CD4-positive, alpha-beta T cell treated with Interleukin-4 for 4 hours (primary cell): Measurements from ENCODE around the gene OSBPL9.

Source experiments
- DNase-seq: peaks from one replicate; pipeline ENCODE4 v3.0.0-alpha.2; 2020

The OSBPL9 gene

DNA sequence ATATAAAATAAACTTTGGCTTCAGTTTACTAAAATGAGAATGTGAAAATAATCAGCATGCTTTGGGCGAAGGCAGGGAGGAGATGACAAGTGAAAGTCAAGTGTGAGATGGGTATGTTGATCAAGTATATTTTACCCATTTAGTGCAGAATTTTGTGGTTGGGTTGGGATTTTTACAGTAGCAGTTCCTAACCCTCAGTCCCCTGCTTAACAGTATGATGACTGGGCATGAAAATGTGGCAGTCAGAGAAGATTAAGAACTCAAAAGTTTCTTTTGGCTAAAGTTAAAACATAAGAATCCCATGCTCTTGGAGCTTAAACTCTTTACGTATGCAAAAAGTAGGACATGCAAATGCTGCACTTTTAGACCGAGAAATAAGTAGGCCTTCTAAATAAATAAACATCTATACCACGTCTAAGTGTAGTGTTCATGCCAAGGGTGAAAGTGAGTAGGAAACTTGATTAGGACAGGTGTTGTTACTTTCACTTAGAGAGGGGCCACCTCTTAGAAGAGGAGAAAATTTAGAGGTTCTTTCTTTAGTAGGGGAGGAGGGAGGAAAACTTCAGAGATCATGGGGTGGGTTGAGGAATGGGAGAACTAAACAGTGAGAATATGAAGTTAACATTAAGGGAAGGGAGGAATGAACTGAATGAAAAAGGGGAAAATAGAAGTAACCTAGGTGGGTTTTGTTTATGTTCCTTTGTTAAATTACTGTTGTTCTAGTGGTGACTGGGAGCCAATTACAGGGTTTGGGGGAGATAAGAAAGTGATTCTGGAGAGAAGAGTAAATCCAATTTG lies 127.8 kb downstream of the OSBPL9 start:
- no peak for DNase-seq

DNA sequence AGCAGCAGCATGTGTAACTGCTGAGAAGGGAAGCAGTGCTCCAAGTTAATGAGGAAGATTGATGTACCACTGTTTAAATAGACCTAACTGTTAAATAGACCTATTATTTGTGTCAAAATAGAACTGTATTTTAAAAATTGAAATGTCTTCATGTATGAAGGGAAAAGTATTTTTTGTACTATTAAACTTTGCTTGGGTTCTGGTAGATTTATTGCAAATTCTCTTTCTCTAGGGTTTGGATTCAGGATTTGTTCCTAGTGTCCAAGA lies 128.3 kb downstream of the OSBPL9 start:
- no peak for DNase-seq

DNA sequence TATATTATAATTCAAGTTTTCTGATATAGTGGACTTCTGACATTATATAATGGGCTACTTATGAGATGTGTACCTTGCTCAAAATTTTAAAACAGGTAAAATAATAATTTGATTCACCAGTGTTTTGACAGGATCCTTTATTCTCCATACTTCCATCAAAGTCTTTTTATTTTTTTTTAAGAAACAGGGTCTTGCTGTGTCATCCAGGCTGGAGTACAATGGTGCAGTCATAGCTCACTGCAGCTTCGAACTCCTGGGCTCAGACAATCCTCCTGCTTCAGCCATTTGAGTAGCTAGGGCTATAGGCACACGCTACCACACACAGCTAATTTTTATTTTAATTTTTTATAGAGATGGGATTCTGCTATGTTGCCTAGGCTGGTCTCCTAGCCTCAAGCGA lies 132.3 kb downstream of the OSBPL9 start:
- DNase-seq, result no peak

DNA sequence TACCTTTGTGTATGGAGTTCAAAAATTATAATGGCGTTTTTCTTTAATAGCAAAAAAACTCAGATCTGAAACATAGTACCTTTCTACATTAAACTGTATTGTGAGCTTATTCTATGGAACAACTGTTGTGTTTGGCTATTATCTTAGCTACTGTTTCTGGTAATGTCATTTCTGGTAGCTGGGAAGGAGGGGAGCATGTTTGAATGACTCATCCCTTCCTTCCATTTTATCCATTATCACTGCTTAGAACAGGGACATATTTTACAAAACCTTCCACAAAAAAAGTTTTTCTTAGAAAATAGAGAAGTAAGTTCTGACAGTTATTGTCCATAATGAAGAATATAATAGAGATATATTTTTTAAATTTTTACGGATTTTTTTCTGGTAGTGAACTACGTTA lies 133.3 kb downstream of the OSBPL9 start:
- DNase-seq, result no peak

DNA sequence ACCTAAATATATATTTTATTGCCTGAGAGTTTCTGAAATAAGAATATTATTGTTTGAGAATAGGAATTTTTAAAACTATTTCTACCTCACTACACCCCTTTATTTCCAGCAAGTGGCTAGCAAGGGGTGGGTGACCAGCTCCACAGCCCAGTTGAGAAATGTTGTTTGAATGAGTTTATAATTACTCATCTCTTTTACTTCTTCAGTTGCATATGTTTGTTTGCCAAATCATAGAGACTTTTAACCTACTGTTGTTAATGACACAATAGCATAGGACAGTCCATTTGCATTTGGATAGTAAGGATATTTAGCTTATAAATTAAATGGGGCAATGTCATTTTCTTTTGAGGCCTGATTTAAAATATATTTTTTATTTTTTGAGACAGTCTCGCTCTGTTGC lies 133.8 kb downstream of the OSBPL9 start:
- DNase-seq, result no peak

DNA sequence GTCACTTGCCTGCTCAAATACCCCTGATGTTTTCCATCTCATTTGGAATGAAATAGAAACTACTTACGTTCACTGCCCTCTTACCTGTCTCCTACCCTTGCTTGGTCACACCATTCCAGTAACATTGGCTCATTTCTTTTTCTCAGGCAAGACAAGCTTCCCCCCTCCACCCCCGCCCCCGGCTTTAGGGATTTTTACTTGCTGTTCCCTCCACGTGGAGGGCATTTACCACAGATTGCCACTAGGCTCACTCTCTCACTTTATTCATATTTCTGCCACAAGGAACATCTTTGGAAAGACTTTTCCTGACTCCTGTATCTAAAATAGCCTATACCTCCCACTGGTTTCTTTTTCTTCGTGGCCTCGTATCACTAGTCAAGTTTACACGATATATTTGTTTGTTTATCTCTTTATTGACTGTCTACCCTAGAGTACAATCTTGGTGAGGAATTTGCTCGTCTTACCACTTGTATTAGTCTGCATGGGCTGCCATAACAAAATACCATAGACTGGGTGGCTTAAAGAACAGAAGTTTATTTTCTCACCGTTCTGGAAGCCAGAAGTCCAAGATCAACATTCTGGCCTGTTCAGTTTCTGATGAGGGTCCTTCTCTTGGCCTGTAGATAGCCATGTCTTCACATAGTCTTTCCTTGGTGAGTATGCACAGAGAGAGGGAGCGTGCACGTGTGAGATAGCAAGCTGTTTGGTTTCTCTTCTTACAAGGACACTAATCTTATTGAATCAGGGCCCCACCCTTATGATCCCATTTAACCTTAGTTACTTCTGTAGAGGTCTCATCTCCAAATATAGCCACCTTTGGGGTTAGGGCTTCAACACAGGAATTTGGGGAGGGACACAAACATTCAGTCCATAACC lies 135.4 kb downstream of the OSBPL9 start:
- DNase-seq, result no peak

DNA sequence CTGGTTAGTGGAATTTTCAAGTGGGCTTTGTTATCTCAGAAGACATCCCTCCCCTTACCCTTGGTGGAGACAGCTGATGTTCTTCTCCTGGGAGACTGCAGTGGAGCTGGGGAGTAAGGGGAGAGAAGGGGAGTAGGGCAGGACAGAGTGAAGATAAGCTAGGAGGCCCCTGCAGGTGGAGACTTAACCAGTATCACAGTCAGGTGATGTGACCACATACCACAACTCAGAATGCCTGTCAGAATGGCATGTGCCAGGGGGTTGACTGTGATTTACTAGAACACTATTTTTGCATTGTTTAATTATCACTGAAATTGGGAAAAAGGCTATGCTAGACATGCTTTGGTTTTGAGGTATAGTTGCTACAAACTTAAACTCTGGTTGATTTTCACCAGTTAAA lies 137.1 kb downstream of the OSBPL9 start:
- DNase-seq, result no peak

DNA sequence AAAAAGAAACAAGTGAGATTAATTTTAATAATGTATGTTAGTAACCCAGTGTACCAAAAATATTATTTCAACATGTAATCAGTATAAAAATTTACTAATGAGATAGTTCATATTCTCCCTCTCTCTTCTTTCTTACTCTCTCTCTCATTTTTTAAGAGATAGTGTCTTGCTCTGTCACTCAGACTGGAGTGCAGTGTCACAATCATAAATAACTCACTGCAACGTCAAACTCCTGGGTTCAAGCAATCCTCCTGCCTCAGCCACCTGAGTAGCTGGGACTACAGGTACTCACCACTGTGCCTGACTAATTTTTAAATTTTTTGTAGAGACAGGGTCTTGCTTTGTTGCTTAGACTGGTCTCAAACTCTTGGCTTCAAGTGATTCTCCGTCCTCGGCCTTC lies 137.8 kb downstream of the OSBPL9 start:
- no peak for DNase-seq

DNA sequence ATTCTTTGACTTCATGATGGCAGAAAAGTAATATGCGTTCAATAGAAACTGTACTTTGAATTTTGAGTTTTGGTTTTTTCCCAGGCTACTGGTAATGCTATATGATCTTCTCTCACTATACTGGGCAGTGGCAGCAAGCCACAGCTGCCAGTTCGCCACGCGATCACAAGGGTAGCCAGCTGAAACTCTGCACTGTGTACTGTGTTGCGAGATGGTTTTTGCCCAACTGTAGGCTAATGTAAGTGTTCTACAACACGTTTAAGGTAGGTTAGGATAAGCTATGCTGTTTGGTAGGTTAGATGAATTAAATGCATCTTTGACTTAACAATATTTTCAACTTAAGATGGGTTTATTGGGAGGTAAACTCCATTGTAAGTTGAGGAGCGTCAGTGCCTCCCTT lies 138.5 kb downstream of the OSBPL9 start:
- no peak for DNase-seq

DNA sequence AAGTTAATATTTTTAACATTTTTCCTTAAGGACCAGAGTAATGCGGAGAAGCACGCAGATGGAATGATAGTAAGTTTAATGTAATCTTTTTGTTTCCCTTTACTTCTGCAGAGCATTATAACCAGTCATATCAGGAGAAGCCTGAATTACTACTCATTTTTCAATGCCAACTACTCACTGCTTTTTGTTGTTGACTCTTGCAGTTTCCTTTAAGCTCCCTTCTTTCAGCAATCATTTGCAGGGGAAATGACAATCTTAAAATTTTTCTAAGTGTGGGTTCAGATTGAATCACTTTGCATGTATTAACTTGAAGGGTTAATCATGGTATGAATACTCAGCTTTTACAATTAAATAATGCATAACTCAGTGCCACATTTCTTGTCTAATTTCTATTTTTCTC lies 139.4 kb downstream of the OSBPL9 start:
- DNase-seq, result no peak

DNA sequence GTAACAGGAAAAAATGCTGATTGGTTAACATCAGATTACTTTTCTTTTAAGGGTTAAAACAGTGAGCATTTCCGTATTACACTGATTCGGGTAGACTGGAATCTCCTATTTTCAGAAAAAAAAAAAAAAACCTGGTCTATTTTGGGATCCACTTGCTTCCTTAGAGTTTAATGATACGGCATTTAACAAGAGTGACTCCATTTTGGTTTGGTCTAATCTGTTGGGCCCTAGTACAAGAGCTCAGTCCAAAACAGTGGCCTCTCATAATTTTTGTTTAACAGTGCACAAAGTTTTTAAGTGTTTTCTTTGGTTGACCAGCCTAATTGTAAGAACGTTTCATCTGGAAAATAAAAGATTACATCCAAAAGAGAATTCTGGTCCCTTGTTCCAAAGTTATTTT lies 141.4 kb downstream of the OSBPL9 start:
- DNase-seq, result no peak

DNA sequence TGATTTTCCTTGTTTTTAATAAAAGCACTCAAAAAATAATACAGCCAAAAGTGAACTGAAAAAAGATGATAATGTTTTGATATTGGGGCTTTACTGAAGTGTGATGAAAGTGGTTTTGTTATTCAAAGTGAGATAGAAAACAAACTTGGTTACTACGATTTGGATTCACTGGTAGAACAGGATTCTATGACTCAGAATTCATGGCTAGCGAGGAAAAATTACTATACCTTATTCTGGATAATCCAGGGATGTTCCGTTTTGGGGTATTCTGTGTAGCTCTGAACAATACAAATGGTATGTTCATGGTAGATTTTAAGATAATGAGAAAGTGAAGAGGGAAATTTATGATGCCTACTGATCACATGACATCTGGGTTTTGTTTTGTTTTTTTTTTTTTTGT lies 144.0 kb downstream of the OSBPL9 start:
- DNase-seq, result no peak

DNA sequence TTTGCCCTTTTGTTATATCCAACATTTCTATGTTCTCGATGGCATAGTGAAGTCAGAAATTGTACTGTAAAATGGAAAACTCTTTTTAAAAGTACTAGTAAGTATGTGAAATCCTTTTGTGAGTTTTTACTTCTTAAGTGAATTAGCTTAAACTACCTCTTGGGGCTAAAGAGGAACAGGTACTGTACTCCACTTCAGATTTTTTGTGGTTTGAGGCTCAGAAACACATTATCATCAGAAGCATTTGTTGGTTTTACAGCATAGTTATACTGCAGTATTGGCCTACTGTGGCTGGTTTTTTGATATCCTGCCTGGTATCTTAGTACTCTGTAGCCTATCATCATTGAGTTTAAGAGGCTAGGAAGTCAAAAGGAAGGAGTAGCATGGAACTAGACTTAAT lies 144.5 kb downstream of the OSBPL9 start:
- no peak for DNase-seq

DNA sequence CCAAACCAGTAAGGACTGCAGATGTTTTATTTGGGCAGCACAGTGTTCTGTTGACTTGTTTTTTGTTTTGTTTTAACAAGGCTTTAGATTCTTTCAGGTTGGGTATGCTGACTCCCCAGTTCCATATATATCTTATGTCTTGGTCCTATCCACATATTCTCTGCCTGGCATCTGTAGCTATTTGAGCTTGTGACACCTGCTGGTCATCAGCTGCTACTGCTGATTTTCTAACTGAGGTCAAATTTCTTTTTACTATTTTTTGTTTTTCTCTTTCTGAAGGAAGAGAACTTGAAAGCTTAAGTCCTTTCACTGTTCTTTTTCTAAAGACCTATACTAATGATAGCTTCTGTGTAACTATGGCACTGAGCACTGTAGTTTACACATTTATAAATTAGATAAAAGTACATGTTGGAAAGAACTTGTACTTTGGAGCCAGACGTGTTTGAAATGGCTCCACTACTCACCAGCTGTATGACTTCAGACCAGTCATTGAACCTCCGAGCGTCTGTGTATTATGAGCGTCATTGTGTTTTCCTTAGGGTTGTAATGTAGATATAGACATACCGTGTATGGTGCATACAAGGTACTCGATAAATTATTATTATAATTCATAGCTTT lies 152.2 kb downstream of the OSBPL9 start:
- DNase-seq, result peak; percentile 41

DNA sequence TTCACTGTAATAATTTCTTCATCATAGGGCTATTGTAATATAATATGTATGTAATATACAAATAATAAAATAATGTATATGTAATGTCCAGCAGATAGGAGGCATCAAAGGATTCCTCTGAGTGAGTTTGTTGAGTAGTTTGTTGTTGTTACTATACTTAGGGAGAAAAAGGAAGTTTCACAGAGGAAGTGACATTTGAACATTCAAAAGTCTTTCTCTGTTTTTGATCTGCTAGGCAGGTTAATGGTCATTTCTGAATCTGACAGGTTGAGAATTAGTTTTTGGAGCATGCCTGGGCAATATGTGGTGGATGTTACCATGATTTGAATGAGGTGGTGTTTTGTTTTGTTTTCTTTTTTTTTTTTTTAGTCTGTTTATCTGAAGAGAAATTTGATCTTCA lies 159.5 kb downstream of the OSBPL9 start:
- no peak for DNase-seq

DNA sequence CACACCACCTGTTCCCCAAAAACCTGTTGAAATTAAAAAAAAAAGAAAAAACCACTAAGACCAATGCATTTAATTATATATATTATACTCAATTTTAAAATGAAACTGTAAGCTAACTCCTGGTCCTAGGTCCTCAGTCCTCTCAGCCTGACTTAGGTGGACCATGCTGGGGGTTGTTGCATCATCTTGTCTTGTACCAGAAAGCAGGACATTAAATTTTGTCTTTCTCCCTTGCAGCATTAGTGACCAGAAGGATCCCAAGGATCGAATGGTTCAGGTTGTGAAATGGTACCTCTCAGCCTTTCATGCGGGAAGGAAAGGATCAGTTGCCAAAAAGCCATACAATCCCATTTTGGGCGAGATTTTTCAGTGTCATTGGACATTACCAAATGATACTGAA lies 164.0 kb downstream of the OSBPL9 start:
- no peak for DNase-seq

DNA sequence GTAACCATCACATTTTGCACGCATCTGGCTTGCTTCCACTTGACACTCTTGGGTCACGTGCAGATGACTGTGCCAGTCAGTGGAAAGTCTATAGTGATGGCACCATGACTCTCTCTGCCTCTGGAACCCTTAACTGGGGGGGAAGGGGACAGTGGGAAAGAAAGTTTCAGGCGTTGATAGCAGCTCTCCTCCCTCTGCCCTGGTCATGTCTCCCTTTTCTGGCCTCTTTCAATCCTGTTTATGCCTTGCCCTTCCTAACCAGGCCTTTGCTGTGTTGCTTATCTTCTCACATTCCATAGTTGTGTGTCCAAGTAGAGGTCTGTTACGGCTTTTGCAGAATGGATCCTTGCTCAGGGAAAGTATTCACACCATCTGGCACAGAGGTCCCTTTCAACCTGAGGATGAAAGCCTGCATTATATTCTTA lies 168.1 kb downstream of the OSBPL9 start:
- DNase-seq, result no peak

DNA sequence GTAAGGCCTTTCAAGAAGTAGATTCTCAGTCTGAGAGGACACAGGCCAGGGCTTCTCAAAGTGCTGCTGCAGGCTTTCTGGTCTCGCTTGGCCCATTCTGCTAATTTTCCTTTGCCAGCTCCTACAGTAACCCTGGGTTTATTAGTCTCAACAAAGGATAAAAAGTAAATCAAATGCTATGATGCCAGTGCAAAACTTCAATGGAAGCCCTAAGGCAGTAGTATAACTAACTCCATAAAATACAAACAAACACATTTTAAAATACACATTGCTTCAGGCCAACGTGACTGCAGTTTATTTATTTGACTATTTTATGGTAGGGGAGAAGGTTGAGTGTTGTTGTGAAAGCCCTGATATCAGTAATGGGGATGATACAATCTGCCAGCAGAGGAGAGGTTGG lies 172.0 kb downstream of the OSBPL9 start:
- no peak for DNase-seq

DNA sequence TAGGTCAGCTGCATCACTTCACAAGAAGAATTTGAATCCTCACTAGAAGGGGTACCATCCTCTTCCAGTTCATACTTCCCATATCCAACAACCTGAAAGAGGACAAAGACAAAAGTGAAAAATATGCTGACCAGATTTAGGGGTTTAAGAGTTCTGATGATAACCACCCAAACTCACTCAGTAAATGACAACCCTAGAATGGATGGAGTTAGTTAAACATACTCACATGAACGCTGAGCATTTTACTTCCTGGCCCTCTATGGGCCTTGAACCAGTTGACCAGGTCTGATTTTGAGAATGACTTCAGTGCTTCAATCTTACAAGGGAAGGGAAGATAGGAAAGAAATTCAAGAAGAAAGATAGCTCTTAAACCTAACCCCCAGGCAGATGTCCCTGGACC lies 172.4 kb downstream of the OSBPL9 start:
- no peak for DNase-seq

DNA sequence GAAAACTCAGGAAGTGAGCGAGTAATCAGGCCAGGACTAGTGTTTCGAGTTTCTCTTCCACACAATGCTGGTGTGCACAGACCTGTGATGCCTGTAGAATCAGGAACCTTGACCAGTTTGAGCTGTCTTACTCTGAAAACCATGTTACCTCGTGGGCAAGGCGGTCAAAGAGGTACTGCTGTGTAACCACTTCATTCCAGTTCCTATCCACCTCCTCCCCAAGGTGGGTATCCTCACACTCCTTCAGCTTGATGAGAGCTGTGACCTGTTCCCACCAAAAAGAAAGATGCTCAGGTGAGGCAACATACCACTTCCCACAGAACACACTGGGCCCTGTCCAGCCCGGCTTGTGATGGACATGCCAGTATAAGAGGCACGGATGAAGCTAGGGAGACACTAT lies 173.5 kb downstream of the OSBPL9 start:
- DNase-seq, result no peak

DNA sequence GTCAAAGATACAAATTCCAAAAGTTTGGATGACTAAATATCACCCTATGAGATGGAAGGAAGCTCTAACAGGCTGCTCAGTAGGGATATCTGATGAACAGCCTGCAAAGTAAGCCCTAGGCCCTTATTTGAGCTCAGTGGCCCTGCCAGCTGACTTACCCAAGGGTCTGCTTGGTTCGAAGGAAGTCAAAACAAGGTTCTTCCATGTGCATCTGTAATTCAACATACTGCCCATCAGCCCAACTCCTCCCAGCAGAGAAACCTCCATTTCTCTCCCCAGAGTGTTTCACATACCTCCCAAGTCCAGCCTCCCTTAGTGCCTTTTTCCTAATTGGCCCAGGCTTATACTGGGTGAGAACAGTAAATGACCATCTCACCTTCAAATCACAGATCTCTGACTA lies 175.0 kb downstream of the OSBPL9 start:
- DNase-seq, result no peak

DNA sequence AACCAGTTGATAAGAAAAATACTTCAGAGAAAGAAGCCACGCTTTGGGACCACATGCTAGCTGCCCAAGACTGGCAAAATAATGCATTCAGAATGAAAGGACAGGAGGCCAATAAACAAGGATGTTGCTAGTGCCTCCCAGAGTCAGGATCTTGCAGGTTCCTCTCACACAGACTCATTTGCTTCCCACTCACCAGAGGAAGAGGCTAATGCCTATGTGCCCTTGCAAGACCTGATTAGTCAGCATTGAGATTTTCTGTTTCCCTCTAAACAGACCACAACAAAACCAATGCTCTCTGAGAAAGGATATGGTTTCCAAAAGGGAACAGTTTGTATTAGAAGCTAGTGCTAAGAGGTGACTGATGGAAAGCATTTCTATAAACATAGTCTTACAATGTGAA lies 176.0 kb downstream of the OSBPL9 start:
- DNase-seq, result no peak

DNA sequence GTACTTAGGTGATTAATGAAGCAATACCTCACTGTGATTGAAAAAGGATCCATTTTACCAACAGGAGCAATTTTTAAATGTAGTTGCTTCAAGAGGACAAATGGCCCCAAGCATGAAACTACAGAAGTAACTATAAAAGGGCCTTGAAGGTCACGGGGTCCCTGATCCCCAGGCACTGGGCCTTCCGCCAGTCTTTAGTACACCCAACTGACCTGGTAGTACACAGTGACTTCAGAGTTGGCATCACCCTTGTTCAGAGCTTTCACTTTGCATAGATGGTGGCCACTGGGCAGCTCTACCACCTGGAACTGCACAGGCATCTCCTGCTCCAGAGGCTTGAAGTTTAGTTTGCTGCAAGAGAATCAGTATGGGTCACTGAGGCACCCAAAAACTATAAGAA lies 177.4 kb downstream of the OSBPL9 start:
- no peak for DNase-seq

DNA sequence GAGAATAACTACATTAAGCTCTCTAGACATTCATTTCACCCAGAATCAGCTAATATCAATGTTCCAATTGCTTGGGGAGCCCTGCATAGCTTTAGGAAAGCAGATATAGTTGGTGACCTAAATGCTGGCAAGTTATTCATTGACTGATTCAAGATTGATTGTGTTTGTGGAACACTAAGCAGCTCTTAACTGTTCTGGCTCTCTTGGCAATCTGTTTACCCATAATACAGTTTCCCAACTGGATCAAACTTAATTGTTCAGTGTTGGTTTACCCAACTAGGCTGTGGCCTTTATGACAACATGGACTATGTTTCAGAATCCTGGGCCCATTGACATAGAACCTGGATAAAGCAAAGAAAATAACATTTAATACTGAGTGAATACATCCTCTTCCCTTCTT lies 178.0 kb downstream of the OSBPL9 start:
- no peak for DNase-seq
